Activated CD4-positive, alpha-beta T cell treated with anti-CD3 and anti-CD28 coated beads, Interleukin-10, Interleukin-2, amounts not matched to agents 100 ng/mL and 50 ng/mL, durations not matched to agents 16 hours and 8 hours (primary cell): ENCODE results near the gene DCDC1.
"Not testable (repeated sequence)": the region's sequence is repeated elsewhere in the genome, so short reads cannot be mapped to it uniquely, and the experiment has no call there.

Experiments used
- DNase-seq: peaks from one replicate; pipeline ENCODE4 v3.0.0-alpha.2; 2020

The DCDC1 gene

DNA sequence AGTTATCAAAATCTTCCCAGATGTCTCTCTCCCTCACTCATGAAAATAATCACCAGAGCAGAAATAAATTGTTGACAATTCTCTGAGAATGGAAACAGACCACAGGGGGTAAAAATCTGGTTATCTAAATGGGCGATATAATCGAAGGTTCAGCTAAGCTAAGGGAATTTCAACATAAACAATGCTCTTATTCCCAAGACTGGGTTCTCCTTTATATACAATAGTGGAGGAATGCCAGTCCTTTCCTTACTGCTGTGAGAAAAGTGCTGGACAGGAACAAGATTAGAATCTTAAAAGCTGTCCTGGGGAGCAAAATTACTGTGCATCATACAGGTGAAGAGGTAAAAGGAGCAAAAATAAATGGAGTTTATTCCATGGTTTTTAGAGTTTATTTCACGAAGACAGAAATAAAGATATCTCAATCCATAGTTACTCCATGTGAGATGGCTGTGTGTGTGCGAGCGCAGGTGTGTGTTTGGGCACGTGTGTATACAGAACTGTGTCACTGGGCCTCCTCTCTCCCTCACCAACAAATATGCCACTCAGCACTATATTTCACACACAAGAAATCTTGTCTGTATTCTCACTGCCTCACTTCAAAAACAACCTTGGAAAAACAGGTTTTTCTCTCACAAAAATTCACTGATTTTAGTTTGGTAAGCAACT, 385.6 kb downstream of the DCDC1 start:
- DNase-seq, result no peak

DNA sequence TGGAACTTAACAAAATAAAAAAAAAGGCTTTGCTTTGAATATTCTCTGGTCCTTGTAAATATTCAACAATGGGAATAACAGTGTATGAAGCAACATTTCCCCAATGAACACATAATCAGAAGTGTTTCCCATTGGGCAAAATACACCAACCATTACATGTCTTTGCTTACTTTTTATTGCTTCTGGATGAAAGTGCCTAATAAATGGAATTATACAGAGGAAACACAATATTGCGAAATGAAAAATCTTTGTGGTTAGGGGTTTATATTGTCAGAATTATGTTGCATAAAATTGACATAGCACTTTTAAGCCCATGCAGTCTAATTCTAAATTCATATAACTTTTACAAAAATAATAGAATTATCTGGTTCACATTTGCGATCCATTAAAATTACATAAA, 386.4 kb downstream of the DCDC1 start:
- no peak for DNase-seq

GRCh38 chr11:30967579-30967978, 402.0 kb downstream of the DCDC1 start:
- peak; percentile 8 for DNase-seq

GRCh38 chr11:30960387-30960992, 409.0 kb downstream of the DCDC1 start:
- DNase-seq, result peak; percentile 8

DNA sequence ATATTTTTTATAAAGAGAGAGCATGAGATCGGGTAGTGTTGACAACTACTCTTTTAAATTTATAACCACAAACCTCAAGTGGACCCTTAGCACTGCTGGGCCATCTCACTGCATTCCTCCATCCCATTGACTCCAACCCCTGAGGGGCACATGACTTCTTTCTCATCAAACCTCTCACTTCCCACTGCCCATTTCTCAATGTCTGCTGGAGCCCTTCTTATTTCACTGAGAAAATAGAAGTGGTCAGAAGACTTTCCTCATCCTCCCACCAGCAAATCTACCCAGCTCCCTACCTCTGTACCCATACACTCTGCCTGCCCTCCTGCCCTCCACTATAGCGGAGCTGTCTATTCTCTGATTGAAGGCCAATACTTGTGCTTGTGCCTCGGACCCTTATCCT, 412.8 kb downstream of the DCDC1 start:
- no peak for DNase-seq

GRCh38 chr11:30949838-30950237, 419.7 kb downstream of the DCDC1 start:
- no peak for DNase-seq

DNA sequence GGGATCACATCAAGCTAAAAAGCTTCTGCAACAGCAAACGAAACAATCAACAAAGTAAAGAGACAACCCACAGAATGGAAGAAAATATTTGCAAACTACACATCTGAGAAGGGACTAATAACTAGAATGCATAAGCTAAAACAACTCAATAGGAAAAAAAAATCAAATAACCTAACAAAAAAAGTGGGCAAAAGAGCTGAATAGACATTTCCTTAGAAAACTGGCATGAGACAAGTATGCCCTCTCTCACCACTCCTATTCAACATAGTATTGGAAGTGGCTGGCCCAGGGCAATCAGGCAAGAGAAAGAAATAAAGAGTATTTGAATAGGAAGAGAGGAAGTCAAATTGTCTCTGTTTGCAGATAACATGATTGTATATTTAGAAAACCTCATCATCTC, 421.8 kb downstream of the DCDC1 start:
- not testable (repeated sequence) for DNase-seq

DNA sequence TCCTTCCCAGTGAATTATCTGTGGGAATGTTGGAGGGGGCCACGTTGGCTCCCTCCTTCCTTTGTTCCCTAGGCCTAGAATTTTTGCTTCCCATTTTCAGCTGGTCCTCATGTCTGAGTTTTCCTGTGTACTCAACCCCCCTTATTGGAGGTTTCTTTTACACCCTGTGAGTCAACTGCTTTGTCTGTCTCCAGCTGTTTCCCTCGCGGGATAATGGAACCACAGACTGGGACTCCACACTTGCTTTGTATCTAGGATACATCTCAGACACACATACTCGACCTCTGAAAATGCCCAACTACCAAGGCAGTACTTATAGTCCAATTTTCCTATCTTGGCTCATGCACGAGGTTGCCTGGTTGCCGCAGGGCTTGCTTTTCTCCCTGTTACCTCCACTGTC, 430.7 kb downstream of the DCDC1 start:
- DNase-seq, result no peak

- DNase-seq, result no peak
Observed at GRCh38 chr11:30938171-30938570, 431.4 kb downstream of the DCDC1 start.

GRCh38 chr11:30936491-30936890, 433.0 kb downstream of the DCDC1 start:
- no peak for DNase-seq

DNA sequence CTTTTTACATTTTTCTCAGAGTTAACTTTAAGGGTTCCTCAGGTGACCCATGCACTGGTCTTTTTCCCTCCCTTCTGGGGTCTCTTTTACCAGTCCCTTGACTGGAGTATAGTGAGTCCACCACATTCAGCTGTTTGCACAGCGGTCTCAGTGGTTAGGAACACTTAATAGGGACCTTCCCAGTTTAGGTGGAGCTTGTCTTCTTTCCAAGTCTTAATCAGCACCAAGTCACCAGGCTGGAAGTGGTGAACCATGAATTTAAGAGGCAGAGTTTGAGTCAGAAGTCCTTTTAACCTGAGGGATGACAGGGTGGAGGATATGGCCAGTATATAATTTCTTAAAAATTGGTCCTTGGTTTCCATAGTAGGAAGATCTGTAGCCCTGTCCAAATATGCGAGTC, 433.7 kb downstream of the DCDC1 start:
- DNase-seq, result no peak

DNA sequence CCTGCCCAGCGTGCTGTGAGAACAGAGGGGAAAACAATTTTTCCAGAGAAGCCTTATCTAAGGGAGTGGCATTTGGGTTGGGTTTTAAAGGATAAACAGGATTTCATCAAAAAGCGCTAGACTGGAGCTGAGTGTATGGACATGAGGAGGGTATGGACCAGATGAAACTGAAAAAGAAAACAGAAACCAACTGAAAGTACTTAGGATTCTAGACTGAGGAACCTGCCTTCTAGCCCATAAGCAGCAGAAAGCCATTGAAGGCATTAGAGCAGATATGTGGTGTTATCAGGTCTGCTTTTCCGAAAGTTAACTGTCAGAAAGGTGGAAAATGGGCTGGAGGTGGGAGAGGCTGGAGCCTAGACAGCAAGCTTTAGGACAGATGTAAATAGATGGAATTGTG, 443.4 kb downstream of the DCDC1 start:
- DNase-seq, result no peak

DNA sequence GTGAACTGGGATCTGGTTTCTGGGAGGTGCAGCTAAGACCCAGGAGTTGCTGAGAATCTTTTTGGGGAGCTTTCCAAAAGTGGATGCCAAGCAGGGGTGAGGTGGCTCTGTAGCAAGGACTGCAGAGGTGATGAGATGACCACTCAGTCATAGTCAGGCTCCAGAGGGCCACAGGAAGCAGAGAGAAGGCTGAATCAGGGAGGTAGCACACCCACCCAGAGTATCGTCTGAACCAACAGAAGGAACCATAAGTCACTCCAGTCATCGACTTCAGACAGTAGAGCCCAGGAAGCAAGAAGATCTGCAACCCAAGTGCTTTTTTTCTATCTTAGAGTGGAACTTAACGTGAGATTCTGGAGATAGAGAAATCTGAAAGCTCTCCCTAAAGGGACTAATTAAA, 447.7 kb downstream of the DCDC1 start:
- no peak for DNase-seq

DNA sequence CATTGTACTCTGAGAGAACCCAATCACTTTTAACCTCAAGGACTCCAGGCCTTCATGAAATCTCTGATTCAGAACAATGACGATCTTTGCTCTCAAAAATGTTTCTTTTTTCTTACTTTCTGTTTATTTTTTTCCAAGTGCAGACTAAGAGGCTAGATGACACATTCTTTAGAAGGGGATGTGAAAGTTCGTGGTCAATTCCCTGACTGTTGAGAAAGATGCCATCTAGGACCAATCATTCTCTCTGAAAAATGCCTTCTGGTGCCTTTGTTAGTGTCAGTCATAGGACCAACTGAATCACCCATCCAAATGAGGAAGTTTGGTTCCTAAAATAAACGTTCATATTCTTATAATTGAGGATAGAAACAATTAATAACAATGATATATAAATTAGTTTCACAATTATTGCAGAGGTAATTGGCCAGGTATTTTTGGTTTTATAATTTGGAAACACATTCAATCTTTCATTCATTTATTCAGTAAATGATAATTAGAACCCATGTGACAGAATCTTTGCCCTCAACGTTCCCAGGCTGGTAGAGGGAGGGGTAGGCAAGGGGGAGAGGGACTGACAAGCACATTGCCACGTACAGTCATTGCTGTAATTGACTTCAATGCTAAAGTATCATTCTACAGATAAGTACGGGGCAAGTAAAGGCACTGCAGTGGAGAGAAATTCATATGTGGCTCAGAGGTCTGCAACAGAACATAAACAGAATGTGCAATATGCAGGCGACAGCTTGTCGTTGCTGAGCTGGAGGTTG, 450.0 kb downstream of the DCDC1 start:
- no peak for DNase-seq

- DNase-seq, result peak; percentile 41
Observed at GRCh38 chr11:30917859-30918478, 451.6 kb downstream of the DCDC1 start.

GRCh38 chr11:30917266-30917665, 452.3 kb downstream of the DCDC1 start:
- no peak for DNase-seq

- DNase-seq, result no peak
Observed at GRCh38 chr11:30916764-30917163, 452.8 kb downstream of the DCDC1 start.

DNA sequence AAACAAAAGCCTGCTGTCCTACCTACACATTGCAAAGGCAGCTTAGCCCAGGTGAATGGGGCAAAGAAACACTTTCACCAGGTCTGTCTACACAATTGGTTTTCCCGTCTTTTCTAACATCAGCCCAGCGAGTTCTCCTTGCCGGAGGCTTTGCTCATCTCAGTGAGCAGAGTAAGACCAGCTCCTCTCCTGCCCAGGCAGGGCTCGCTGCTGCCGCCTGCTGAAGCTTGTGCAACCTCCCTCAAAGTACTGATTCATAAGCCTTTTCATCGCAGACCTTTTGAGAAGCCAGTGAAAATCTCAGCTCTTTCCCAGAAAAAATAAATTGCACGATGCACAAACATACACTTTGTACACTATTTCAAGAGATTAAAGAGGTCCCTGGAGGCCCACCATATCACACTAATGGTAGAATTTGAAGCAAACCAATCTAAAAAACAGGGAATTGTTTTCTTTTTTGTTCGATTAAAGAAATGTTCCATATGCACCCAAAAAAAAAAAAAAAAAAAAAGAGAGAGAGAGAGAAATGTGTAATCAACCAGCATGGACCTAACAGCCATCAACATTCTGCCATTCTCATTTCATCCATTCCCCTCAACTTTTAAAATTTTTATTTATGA, 455.3 kb downstream of the DCDC1 start:
- DNase-seq, result peak; percentile 25

- DNase-seq, result no peak
Observed at GRCh38 chr11:30911247-30911646, 458.3 kb downstream of the DCDC1 start.

GRCh38 chr11:30908857-30909256, 460.7 kb downstream of the DCDC1 start:
- no peak for DNase-seq

DNA sequence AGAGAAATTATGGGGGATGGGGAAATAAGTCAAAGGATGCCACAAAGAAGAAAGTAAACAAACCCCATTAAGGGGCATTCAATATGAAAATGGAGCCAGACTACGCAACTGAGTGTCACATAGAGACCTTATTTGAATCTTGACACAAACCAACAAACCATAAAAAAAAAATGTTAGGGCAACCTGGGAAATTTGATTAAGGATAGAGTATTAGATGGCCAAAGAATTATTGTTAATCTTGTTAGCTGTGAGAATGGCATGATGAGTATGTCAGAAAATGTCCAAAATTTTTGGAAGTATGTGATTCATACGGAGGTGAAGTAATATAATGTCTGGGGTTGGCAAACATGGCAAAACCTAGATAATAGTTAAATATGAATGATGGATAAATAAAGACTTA, 461.3 kb downstream of the DCDC1 start:
- no peak for DNase-seq

GRCh38 chr11:30902929-30903328, 466.6 kb downstream of the DCDC1 start:
- DNase-seq, result peak; percentile 13

GRCh38 chr11:30895046-30895445, 474.5 kb downstream of the DCDC1 start:
- no peak for DNase-seq
